GM08714 (cell line): ENCODE results near the gene FUT9.

Experiments
- H3K4me3 ChIP-seq: fragments of 200-500 bp; sonication (Bioruptor generic); 2 replicates; pipeline ENCODE4 v1.5.1; 2014; ENCODE audit warnings: mild to moderate bottlenecking, low read length, inconsistent platforms
- ZNF274 ChIP-seq: IDR thresholded peaks from 2 replicates; pipeline ENCODE4 v1.6.1; 2012; ENCODE audit warnings: mild to moderate bottlenecking, low read depth, low read length

Gene FUT9

GRCh38 chr6:96194675-96195074 is 178.9 kb downstream of the FUT9 start:
- TF ChIP-seq ZNF274 = no peak

GRCh38 chr6:96195272-96195671 is 179.5 kb downstream of the FUT9 start:
- no peak overlapping the region for H3K4me3 ChIP-seq
- no peak for TF ChIP-seq ZNF274

More at GRCh38 chr6:96194675-96195074, 178.9 kb downstream of the FUT9 start:
- no peak overlapping the region for H3K4me3 ChIP-seq

- TF ChIP-seq ZNF274 = no peak
- H3K4me3 ChIP-seq = no peak overlapping the region
Measured at GRCh38 chr6:96196633-96197032, 180.9 kb downstream of the FUT9 start.

- no peak overlapping the region for H3K4me3 ChIP-seq
- TF ChIP-seq ZNF274 = no peak
Measured at GRCh38 chr6:96197241-96197640, 181.5 kb downstream of the FUT9 start.

GRCh38 chr6:96202571-96202970 is 186.8 kb downstream of the FUT9 start:
- no peak for TF ChIP-seq ZNF274
- H3K4me3 ChIP-seq = no peak overlapping the region

GRCh38 chr6:96211341-96211740 is 195.6 kb downstream of the FUT9 start:
- H3K4me3 ChIP-seq = no peak overlapping the region
- TF ChIP-seq ZNF274 = no peak

GRCh38 chr6:96212066-96212465 is 196.3 kb downstream of the FUT9 start:
- H3K4me3 ChIP-seq = no peak overlapping the region
- no peak for TF ChIP-seq ZNF274

DNA sequence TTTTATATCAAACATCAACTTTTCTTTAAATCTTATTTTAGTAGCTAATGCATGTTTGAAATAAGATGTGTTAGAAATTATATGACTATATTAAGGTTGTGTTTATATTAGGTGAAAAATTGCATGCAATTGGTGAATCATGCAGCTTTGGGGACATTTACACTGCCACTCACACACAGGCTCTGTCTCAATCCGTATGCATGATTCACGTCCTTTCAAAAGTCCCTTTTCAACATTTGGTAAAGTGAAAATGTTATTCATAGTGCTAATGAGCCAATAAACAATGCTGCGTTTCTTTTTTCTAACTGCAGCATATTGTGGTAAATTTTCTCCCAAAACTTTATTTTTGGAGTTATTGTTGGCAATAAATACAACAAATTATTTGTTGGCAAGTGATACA is 198.0 kb downstream of the FUT9 start:
- no peak overlapping the region for H3K4me3 ChIP-seq
- TF ChIP-seq ZNF274 = no peak

DNA sequence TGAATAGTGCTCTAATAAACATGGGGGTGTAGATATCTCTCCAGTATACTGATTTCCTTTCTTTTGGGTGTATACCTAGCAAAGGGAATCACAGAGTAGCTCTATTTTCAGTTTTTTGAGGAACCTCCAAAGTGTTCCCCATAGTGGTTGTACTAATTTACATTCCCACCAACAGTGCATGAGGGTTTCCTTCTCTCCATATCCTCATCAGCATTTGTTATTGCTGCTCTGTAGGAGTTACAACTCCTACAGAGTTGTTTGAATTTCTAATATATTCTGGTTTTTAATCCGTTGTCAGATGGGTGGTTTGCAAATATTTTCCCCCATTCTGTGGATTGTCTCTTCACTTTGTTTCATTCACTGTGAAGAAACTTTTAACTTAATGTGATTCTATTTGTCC is 207.9 kb downstream of the FUT9 start:
- no peak for TF ChIP-seq ZNF274
- H3K4me3 ChIP-seq = no peak overlapping the region

GRCh38 chr6:96227135-96227534 is 211.4 kb downstream of the FUT9 start:
- H3K4me3 ChIP-seq = no peak overlapping the region
- TF ChIP-seq ZNF274 = no peak

- no peak for TF ChIP-seq ZNF274
- no peak overlapping the region for H3K4me3 ChIP-seq
Measured at GRCh38 chr6:96234444-96234843, 218.7 kb downstream of the FUT9 start.

DNA sequence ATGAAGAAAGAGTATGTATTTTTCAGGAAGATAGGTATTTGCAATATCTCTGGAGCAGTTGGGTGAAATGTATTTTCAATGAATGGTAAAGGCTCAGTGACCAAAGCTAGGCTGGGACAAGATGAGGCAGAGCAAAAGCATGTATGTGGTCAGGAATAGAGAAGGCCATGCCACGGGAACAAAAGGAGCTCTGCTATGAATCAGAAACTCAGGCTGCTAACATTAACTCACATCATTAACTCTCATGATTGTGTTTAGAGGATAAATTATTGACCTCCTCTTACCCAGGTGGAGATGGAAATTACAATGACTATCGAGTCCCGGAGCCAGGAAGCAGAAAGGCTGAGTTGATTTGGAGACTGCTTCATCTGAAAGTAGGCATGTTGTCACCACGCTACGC is 220.2 kb downstream of the FUT9 start:
- no peak for TF ChIP-seq ZNF274

GRCh38 chr6:96236471-96236870 is 220.7 kb downstream of the FUT9 start:
- no peak overlapping the region for H3K4me3 ChIP-seq

More for the DNA sequence above, 220.2 kb downstream of the FUT9 start:
- H3K4me3 ChIP-seq = no peak overlapping the region

DNA sequence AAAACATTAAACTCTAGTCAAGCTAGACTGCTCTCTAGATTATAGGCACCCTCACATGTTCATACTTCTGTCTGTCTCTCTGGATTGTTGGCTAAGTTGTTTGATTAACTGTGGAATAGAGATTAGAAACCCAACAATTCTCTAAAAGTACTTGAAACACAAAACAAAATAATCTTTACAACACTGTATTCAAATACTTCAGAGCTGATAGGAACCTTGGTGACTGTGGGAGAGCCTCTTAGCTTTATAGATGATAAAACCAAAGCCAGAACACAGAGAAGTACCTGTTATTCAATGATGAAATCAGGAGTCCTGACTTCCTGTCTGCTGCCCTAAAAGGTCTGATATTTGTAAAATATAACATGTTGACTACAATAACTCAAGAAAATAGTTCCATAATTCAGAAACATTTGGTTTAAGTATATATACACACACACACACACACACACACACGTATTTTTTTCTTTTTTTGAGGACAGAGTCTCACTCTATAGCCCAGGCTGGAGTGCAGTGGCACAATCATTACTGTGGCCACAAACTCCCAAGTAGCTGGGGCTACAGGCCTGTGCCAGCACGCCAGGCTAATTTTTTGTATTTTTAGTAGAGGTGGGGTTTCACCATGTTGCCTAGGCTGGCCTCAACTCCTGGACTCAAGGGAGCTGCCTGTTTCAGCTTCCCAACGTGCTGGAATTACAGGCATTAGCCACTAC is 222.0 kb downstream of the FUT9 start:
- H3K4me3 ChIP-seq = no peak overlapping the region
- TF ChIP-seq ZNF274 = no peak

More at GRCh38 chr6:96236471-96236870, 220.7 kb downstream of the FUT9 start:
- no peak for TF ChIP-seq ZNF274

- no peak for TF ChIP-seq ZNF274
- H3K4me3 ChIP-seq = no peak overlapping the region
Measured at GRCh38 chr6:96246563-96246962, 230.8 kb downstream of the FUT9 start.

- no peak overlapping the region for H3K4me3 ChIP-seq
- TF ChIP-seq ZNF274 = no peak
Measured at GRCh38 chr6:96249755-96250154, 234.0 kb downstream of the FUT9 start.
